HG02973 (cell line): ENCODE results near the gene FAM162A.
A peak's percentile ranks its signal among the peaks of the same experiment; 100 is the strongest.
"Not testable (repeated sequence)": the region's sequence is repeated elsewhere in the genome, so short reads cannot be mapped to it uniquely, and the experiment has no call there.

Experiments
- ATAC-seq: cut with Tn5 transposase; IDR thresholded peaks from one replicate; pipeline ENCODE4 v1.9.1; 2021; ENCODE audit warnings: moderate library complexity; ENCODE audit not compliant: unreplicated experiment

The FAM162A gene

GRCh38 chr3:122415104-122415744 is 31.2 kb downstream of the FAM162A start:
- peak; percentile 59 for ATAC-seq

GRCh38 chr3:122415762-122416654 is 32.0 kb downstream of the FAM162A start, which contains the start of gene WDR5B:
Gene WDR5B, minus strand, starts transcription at chr3:122416062. Its CDS starts 534 bp downstream, at chr3:122415528.
- ATAC-seq = peak; percentile 83

- ATAC-seq = no peak
These were observed 33.0 kb downstream of the FAM162A start for GRCh38 chr3:122416966-122417365.

- ATAC-seq = no peak
These were observed 37.1 kb downstream of the FAM162A start for GRCh38 chr3:122421101-122421500.

- ATAC-seq = no peak
These were observed 37.9 kb downstream of the FAM162A start for GRCh38 chr3:122421836-122422235.

GRCh38 chr3:122427857-122428471 is 44.0 kb downstream of the FAM162A start:
- ATAC-seq = no peak

- no peak for ATAC-seq
These were observed 46.4 kb downstream of the FAM162A start for GRCh38 chr3:122430371-122430770.

GRCh38 chr3:122435950-122436349 is 52.0 kb downstream of the FAM162A start:
- no peak for ATAC-seq

- no peak for ATAC-seq
These were observed 59.1 kb downstream of the FAM162A start for GRCh38 chr3:122443090-122443489.

GRCh38 chr3:122443762-122444490 is 59.9 kb downstream of the FAM162A start:
- ATAC-seq = not testable (repeated sequence)

- ATAC-seq = not testable (repeated sequence)
These were observed 60.5 kb downstream of the FAM162A start for GRCh38 chr3:122444491-122444887.

GRCh38 chr3:122448218-122448617 is 64.2 kb downstream of the FAM162A start:
- ATAC-seq = not testable (repeated sequence)

- no peak for ATAC-seq
These were observed 67.4 kb downstream of the FAM162A start for GRCh38 chr3:122451371-122451770.

GRCh38 chr3:122456074-122456473 is 72.1 kb downstream of the FAM162A start:
- no peak for ATAC-seq

GRCh38 chr3:122457706-122458105 is 73.7 kb downstream of the FAM162A start:
- no peak for ATAC-seq

- no peak for ATAC-seq
These were observed 75.0 kb downstream of the FAM162A start for GRCh38 chr3:122458992-122459391.

GRCh38 chr3:122461806-122462205 is 77.8 kb downstream of the FAM162A start:
- ATAC-seq = no peak
